GM21619 (cell line): ENCODE data around the gene AP2A2.

Source experiments
- ATAC-seq: cut with Tn5 transposase; IDR thresholded peaks from one replicate; pipeline ENCODE4 v1.9.1; 2021; ENCODE audit not compliant: unreplicated experiment

The AP2A2 gene

GRCh38 chr11:1026641-1027482 lies 101.2 kb downstream of the AP2A2 start:
- ATAC-seq: no peak

- ATAC-seq: no peak
These were observed 102.0 kb downstream of the AP2A2 start for GRCh38 chr11:1027483-1028290.

- no peak for ATAC-seq
These were observed 102.5 kb downstream of the AP2A2 start for GRCh38 chr11:1028291-1028540.

- ATAC-seq: no peak
These were observed 102.9 kb downstream of the AP2A2 start for GRCh38 chr11:1028616-1029015.

- no peak for ATAC-seq
These were observed 103.4 kb downstream of the AP2A2 start for GRCh38 chr11:1029051-1029450.

- no peak for ATAC-seq
These were observed 104.0 kb downstream of the AP2A2 start for GRCh38 chr11:1029654-1030053.

GRCh38 chr11:1030086-1030485 lies 104.4 kb downstream of the AP2A2 start:
- ATAC-seq: no peak

GRCh38 chr11:1030556-1030955 lies 104.9 kb downstream of the AP2A2 start:
- ATAC-seq: no peak

GRCh38 chr11:1031121-1031899 lies 105.6 kb downstream of the AP2A2 start:
- no peak for ATAC-seq

GRCh38 chr11:1032310-1032891 lies 106.7 kb downstream of the AP2A2 start:
- ATAC-seq: no peak

- no peak for ATAC-seq
These were observed 107.5 kb downstream of the AP2A2 start for GRCh38 chr11:1033016-1033798.

GRCh38 chr11:1034001-1034400 lies 108.3 kb downstream of the AP2A2 start:
- ATAC-seq: no peak

- no peak for ATAC-seq
These were observed 109.0 kb downstream of the AP2A2 start for GRCh38 chr11:1034456-1035295.

GRCh38 chr11:1035577-1036283 lies 110.1 kb downstream of the AP2A2 start:
- no peak for ATAC-seq

GRCh38 chr11:1036303-1036923 lies 110.7 kb downstream of the AP2A2 start, which contains the start of gene MUC6:
TSS of gene MUC6 (minus strand) at chr11:1036718. CDS start at chr11:1036655, 63 bp downstream.
- ATAC-seq: no peak

GRCh38 chr11:1036931-1037330 lies 111.3 kb downstream of the AP2A2 start:
- ATAC-seq: no peak

GRCh38 chr11:1037506-1038055 lies 111.9 kb downstream of the AP2A2 start:
- no peak for ATAC-seq

- ATAC-seq: no peak
These were observed 112.7 kb downstream of the AP2A2 start for GRCh38 chr11:1038361-1038760.
